ENCODE measurements around the gene RAB15. TPM values are rescaled to one million over a fixed set of nuclear protein-coding genes. Genes with fewer than 3 reads are reported as not detected.

RAB15 gene
- total and polyA plus RNA-seq, 3 donors from 2014 or later: 1.9 to 4.0 (median 3.2) TPM

DNA sequence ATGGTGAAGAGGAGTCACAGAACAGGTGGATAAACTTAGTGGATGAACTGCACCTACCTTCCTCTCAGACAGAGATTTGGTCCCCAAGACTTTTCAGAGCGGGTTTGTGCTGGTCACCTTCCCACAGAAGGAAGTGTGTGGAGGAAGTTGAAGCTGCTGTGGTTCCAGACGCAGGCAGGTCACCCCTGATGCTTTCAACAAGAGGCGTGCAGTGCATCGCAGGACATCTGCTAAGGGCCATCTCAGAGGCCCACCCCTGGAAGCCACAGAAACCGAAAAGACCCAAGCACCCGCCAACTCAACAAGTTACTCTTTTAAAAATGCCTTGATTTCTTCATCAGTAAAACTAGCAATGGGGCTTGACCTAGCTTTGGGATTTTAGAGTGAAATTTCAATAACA lies 28.6 kb downstream of the RAB15 start:
- no peak overlapping the region for H3K27ac ChIP-seq
- H3K27me3 ChIP-seq: no peaks in the 10 kb centered on the region
- TF ChIP-seq POLR2A (IDR thresholded peaks at IDR 0.05) (no peak), CTCF (IDR thresholded peaks at IDR 0.05) (no peak)
- no peak for DNase-seq
- 79 to 84% methylated on average over 6 of the region's 6 CpGs for WGBS, 2 donors
- peaks cover 7% of the 10 kb centered on the region for H3K4me1 ChIP-seq
- intact Hi-C loops (cut with DNase I; ENCODE audit: low total_unique reads): no loop called here
- no peaks in the 10 kb centered on the region for H3K9me3 ChIP-seq
- no peaks in the 10 kb centered on the region for H3K36me3 ChIP-seq (ENCODE audit: low read depth, missing control alignments)
- no peak overlapping the region for H3K4me3 ChIP-seq

DNA sequence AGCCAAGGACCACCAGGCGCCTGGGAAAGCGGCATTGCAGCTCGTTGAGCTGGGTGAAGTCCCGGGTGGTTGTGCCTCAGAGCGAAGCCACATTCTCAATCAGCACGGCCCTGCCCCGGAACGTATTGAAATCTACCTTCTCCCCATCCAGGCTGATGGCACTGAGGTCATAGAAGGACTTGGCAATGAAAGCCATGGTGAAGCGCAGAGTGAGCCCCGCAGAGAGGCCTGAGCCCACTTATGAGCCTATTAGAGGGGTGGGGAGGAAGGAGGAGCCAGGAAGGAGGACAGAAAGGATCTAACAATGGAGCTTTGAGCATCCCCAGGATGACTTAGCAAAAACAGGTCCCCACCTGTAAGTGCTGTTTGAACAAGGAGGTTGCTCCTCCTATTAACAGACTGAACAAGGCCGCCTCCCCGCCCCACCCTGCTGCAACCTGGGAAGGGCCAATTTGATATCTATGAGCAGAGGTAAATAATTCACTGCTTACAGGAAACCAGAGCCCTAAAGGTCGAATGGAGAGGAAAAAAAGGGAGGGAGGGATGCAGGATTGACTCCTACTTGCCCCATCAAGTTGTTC lies 29.5 kb downstream of the RAB15 start, which contains the start of gene GPX2:
TSS of gene GPX2 (minus strand) at position 215 of the 581 bp plus-strand sequence. CDS start at position 196, 19 bp downstream.
- intact Hi-C loops (cut with DNase I; ENCODE audit: low total_unique reads): no loop called here
- no peaks in the 10 kb centered on the region for H3K27me3 ChIP-seq
- WGBS, 2 donors: 87 to 89% methylated on average over 13 of the region's 13 CpGs
- H3K4me3 ChIP-seq: no peak within 1 kb of the TSS
- DNase-seq: no peak
- TF ChIP-seq POLR2A (IDR thresholded peaks at IDR 0.05) (no peak), CTCF (IDR thresholded peaks at IDR 0.05) (no peak)
- H3K36me3 ChIP-seq (ENCODE audit: low read depth, missing control alignments): no peaks in the 10 kb centered on the region
- peaks cover 7% of the 10 kb centered on the region for H3K4me1 ChIP-seq
- no peaks in the 10 kb centered on the region for H3K9me3 ChIP-seq
- H3K27ac ChIP-seq: no peak within 1 kb of the TSS

- 93 to 95% methylated on average over 3 of the region's 3 CpGs for WGBS, 2 donors
- peaks cover 20% of the 10 kb centered on the region for H3K4me1 ChIP-seq
- intact Hi-C loops (cut with DNase I; ENCODE audit: low total_unique reads): no loop called here
- no peak overlapping the region for H3K27ac ChIP-seq
- DNase-seq: no peak
- TF ChIP-seq CTCF (IDR thresholded peaks at IDR 0.05) (no peak), POLR2A (IDR thresholded peaks at IDR 0.05) (no peak)
- H3K4me3 ChIP-seq: no peak overlapping the region
- H3K27me3 ChIP-seq: no peaks in the 10 kb centered on the region
- no peaks in the 10 kb centered on the region for H3K9me3 ChIP-seq
- H3K36me3 ChIP-seq (ENCODE audit: low read depth, missing control alignments): no peaks in the 10 kb centered on the region
Measured at GRCh38 chr14:64940336-64940910, 31.7 kb downstream of the RAB15 start.

DNA sequence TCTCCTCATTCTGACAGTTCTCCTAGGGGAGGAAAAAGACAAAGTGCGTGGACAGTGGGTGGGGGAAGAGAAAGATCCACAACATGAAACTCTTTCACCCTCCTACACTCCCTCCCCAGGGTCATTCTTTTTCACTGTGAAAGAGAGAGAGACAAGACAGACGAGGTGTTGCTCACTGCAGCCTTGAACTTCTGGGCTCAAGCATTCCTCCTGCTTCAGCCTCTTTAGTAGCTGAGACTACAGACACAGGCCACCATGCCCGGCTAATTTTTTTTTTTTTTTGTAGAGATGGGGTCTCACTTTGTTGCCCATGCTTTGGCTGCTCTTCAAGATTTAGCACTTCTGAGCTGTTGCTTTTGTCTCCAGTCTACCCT lies 32.3 kb downstream of the RAB15 start:
- H3K4me1 ChIP-seq: peaks cover 25% of the 10 kb centered on the region

More for the DNA sequence above, 32.3 kb downstream of the RAB15 start:
- TF ChIP-seq CTCF (IDR thresholded peaks at IDR 0.05) (no peak), POLR2A (IDR thresholded peaks at IDR 0.05) (no peak)
- Histone ChIP-seq H3K9me3 (no peaks in the 10 kb centered on the region), H3K4me3 (no peak overlapping the region), H3K27me3 (no peaks in the 10 kb centered on the region), H3K36me3 (ENCODE audit: low read depth, missing control alignments) (no peaks in the 10 kb centered on the region), H3K27ac (no peak overlapping the region)
- no peak for DNase-seq
- WGBS, 2 donors: 26 to 42% methylated on average over 3 of the region's 3 CpGs
- intact Hi-C loops (cut with DNase I; ENCODE audit: low total_unique reads): no loop called here
